GM19468 (cell line): ENCODE results near the gene SCN4B.

ENCODE experiments used
- ATAC-seq: cut with Tn5 transposase; IDR thresholded peaks from one replicate; pipeline ENCODE4 v1.9.1; 2021; ENCODE audit warnings: mild to moderate bottlenecking, moderate library complexity, moderate number of reproducible peaks; ENCODE audit not compliant: unreplicated experiment; ENCODE audit errors: extremely low read depth

SCN4B gene

GRCh38 chr11:118155776-118156530, 3.3 kb upstream of the SCN4B start:
- ATAC-seq, result no peak

- no peak for ATAC-seq
Measured at GRCh38 chr11:118154641-118155040, 2.0 kb upstream of the SCN4B start.

GRCh38 chr11:118153976-118154375, 1.4 kb upstream of the SCN4B start:
- ATAC-seq, result no peak

GRCh38 chr11:118153516-118153915, 893 bp upstream of the SCN4B start:
- ATAC-seq, result no peak

- no peak for ATAC-seq
Measured at GRCh38 chr11:118152020-118152551, 537 bp downstream of the SCN4B start.

- no peak for ATAC-seq
Measured at GRCh38 chr11:118151431-118151830, 1.2 kb downstream of the SCN4B start.

GRCh38 chr11:118149493-118149892, 3.1 kb downstream of the SCN4B start:
- no peak for ATAC-seq

- ATAC-seq, result no peak
Measured at GRCh38 chr11:118148856-118149255, 3.8 kb downstream of the SCN4B start.

GRCh38 chr11:118148240-118148639, 4.4 kb downstream of the SCN4B start:
- no peak for ATAC-seq

GRCh38 chr11:118147502-118147901, 5.1 kb downstream of the SCN4B start:
- no peak for ATAC-seq

- ATAC-seq, result no peak
Measured at GRCh38 chr11:118146554-118146953, 6.1 kb downstream of the SCN4B start.

- ATAC-seq, result peak; percentile 32
Measured at GRCh38 chr11:118145285-118146227, 7.1 kb downstream of the SCN4B start.

- no peak for ATAC-seq
Measured at GRCh38 chr11:118144301-118145268, 8.0 kb downstream of the SCN4B start.

- ATAC-seq, result no peak
Measured at GRCh38 chr11:118143661-118144185, 8.9 kb downstream of the SCN4B start.

- no peak for ATAC-seq
Measured at GRCh38 chr11:118142809-118143208, 9.8 kb downstream of the SCN4B start.

GRCh38 chr11:118142081-118142480, 10.5 kb downstream of the SCN4B start:
- ATAC-seq, result no peak

GRCh38 chr11:118139578-118139977, 13.0 kb downstream of the SCN4B start:
- no peak for ATAC-seq

GRCh38 chr11:118138839-118139420, 13.7 kb downstream of the SCN4B start:
- ATAC-seq, result no peak

GRCh38 chr11:118136801-118137200, 15.8 kb downstream of the SCN4B start:
- no peak for ATAC-seq
